ENCODE data around the gene GNGT2.

GNGT2 gene

GRCh38 chr17:49168706-49169105 is 41.7 kb downstream of the GNGT2 start:
- no peak for DNase-seq (ENCODE audit: low read depth)

- DNase-seq (ENCODE audit: low read depth), result no peak
Measured at GRCh38 chr17:49165143-49165542, 45.2 kb downstream of the GNGT2 start.

GRCh38 chr17:49162866-49163265 is 47.5 kb downstream of the GNGT2 start:
- no peak for DNase-seq (ENCODE audit: low read depth)

- DNase-seq (ENCODE audit: low read depth), result no peak
Measured at GRCh38 chr17:49157784-49158183, 52.6 kb downstream of the GNGT2 start.

- DNase-seq (ENCODE audit: low read depth), result no peak
Measured at GRCh38 chr17:49156256-49156655, 54.1 kb downstream of the GNGT2 start.

Data from activated T-cell treated with anti-CD3 and anti-CD28 coated beads for 48 hours (primary cell).